Muscle layer of colon (tissue), 2 donors: ENCODE data around the gene TMEM139.
A peak's percentile ranks its signal among the peaks of the same experiment; 100 is the strongest.

Experiments
- H3K27ac ChIP-seq: one replicate; pipeline ENCODE4 v1.7.0; 2013; ENCODE audit warnings: low read depth, mild to moderate bottlenecking, low read length, moderate library complexity
- H3K27me3 ChIP-seq, 2 donors: one replicate each; pipeline ENCODE4 v1.7.0; 2013; ENCODE audit warnings: low read length in 2 of 2, mild to moderate bottlenecking in 2 of 2; ENCODE audit not compliant: insufficient read depth in 2 of 2, control insufficient read depth in 1 of 2
- H3K36me3 ChIP-seq: one replicate; pipeline ENCODE4 v1.7.0; 2013; ENCODE audit warnings: mild to moderate bottlenecking, low read length; ENCODE audit not compliant: insufficient read depth
- H3K4me1 ChIP-seq: one replicate; pipeline ENCODE4 v1.7.0; 2013; ENCODE audit warnings: mild to moderate bottlenecking, low read length; ENCODE audit not compliant: insufficient read depth
- H3K4me3 ChIP-seq, 2 donors: one replicate each; pipeline ENCODE4 v1.7.0; 2013; ENCODE audit warnings: low read length in 2 of 2, low read depth in 1 of 2, mild to moderate bottlenecking in 1 of 2, moderate library complexity in 1 of 2
- H3K9ac ChIP-seq: one replicate; pipeline ENCODE4 v1.7.0; 2013; ENCODE audit warnings: low read length
- H3K9me3 ChIP-seq: one replicate; pipeline ENCODE4 v1.7.0; 2013; ENCODE audit warnings: mild to moderate bottlenecking, low read length
- donor health status: abdominal sarcoma.
- donor health status: Adenocarcinoma of cecum.

Gene TMEM139

DNA sequence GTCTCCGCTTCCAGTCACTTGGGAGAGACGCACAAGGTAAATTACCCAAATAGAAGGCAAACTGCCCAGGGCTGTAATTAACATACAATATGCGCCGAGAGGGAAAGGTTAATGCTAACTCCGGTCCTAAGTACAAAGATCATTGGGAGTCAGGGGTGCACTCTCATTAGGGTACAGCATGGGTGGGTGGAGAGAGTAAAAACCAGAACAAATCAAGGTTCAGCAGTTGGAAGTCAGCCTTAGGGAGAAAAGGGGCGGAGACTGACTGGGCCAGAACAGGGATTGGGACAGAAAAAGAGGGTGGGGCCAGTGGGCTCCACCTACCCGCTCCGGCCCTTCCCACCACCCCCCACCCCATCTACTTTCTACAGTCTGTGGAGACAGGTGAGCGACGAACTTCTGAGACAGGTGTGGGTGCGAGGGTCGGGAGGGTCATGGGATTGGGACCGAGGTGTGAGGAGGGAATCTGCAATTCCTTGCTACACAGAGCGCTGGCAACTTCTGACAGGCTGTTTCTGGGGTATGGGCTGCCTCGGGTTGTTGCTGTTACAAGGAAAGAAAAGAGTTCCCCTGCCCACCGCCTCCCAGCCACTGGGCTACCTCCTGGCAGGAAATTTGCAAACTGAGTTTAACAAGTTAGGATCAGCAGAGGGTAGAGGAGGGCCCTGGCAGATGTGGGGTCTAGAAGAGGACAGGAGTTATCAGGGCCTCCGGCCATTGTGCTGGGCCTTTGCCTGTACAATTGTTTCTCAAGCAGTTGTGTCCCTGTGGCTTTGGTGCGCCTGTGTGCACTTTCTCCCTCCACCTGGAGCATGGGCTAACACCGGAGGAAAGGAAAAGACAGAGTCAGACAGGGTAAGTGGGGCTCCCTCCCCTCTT is at the start of gene TMEM139:
TMEM139 (plus strand) TSS at position 368 of the 879 bp plus-strand sequence. CDS start 1,000 bp downstream, outside the sequence.
- H3K9me3 ChIP-seq, result no peaks in the 10 kb centered on the region
- H3K4me3 ChIP-seq, result no peak within 1 kb of the TSS
- H3K9ac ChIP-seq, result no peak within 1 kb of the TSS
- H3K27me3 ChIP-seq, result no peaks in the 10 kb centered on the region
- no peak within 1 kb of the TSS for H3K27ac ChIP-seq
- peaks cover 16% of the 10 kb centered on the region for H3K4me1 ChIP-seq
- H3K36me3 ChIP-seq, result no peaks in the 10 kb centered on the region

DNA sequence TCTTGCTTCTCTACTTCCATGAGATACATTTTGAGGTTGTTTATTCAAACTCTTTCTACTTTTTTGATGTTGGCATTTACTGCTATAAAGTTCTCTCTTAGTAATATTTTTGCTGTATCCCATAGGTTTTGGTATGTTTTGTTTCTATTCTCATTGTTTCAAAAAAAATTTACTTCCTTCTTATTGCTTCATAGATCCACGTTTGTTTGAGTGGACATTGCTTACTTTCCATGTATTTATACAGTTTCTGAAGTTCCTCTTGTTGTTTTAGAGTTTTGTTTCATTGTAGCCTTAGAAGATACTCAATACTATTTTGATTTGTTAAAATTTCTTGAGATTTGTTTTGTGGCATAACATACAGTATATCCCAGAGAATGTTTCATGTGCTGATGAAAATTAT is 49.2 kb upstream of the TMEM139 start:
- H3K9ac ChIP-seq, result no peak overlapping the region
- H3K9me3 ChIP-seq, result no peaks in the 10 kb centered on the region
- H3K36me3 ChIP-seq, result no peaks in the 10 kb centered on the region
- H3K4me1 ChIP-seq, result no peaks in the 10 kb centered on the region
- no peak overlapping the region for H3K4me3 ChIP-seq
- H3K27ac ChIP-seq, result no peak overlapping the region
- no peaks in the 10 kb centered on the region for H3K27me3 ChIP-seq

DNA sequence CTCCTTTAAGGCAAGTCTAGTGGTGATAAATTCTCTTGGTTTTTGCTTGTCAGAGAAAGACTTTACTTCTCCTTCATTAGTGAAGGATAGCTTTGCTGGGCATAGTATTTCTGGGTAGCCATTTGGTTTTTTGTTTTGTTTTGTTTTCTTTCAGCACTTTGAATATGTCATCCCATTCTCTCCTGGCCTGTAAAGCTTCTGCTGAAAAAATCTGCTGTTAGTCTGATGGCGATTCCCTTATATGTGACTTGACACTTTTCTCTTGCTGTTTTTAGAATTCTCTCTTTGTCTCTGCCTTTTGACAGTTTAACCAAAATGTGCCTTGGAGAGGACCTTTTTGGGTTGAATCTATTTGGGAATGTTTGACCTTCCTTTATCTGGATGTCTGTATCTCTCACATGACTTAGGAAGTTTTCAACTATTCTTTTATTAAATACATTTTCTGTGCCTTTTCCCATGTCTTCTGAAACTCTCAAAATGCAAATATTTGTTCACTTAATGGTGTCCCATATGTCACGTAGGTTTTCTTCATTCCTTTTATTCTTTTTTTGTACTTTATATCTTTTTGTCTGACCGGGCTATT is 48.3 kb upstream of the TMEM139 start:
- Histone ChIP-seq H3K9ac (no peak overlapping the region), H3K4me3 (no peak overlapping the region), H3K4me1 (peaks cover 4% of the 10 kb centered on the region), H3K36me3 (no peaks in the 10 kb centered on the region), H3K9me3 (no peaks in the 10 kb centered on the region), H3K27me3 (no peaks in the 10 kb centered on the region), H3K27ac (no peak overlapping the region)

DNA sequence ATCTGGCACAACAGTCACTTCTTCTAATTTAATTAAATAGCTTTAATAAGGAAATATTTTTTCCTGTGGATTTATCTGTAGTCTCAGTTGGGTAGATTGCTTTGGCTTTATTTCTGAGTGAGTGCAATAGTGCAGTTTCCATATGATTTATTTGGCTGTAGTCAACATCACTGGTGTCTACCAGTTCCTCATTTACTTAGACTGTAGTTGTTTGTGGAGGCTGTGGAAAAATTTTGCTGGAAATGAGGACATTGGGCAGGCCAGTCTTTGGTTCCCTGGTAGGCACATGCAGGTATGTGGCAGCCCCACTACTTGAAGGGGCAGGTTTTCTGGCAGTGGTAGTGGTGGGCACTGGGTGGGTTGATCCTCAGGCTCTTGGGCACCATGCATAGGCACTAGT is 47.4 kb upstream of the TMEM139 start:
- no peak overlapping the region for H3K4me3 ChIP-seq
- H3K27ac ChIP-seq, result no peak overlapping the region
- no peaks in the 10 kb centered on the region for H3K27me3 ChIP-seq
- H3K9me3 ChIP-seq, result no peaks in the 10 kb centered on the region
- H3K9ac ChIP-seq, result no peak overlapping the region
- no peaks in the 10 kb centered on the region for H3K36me3 ChIP-seq
- H3K4me1 ChIP-seq, result peaks cover 4% of the 10 kb centered on the region

DNA sequence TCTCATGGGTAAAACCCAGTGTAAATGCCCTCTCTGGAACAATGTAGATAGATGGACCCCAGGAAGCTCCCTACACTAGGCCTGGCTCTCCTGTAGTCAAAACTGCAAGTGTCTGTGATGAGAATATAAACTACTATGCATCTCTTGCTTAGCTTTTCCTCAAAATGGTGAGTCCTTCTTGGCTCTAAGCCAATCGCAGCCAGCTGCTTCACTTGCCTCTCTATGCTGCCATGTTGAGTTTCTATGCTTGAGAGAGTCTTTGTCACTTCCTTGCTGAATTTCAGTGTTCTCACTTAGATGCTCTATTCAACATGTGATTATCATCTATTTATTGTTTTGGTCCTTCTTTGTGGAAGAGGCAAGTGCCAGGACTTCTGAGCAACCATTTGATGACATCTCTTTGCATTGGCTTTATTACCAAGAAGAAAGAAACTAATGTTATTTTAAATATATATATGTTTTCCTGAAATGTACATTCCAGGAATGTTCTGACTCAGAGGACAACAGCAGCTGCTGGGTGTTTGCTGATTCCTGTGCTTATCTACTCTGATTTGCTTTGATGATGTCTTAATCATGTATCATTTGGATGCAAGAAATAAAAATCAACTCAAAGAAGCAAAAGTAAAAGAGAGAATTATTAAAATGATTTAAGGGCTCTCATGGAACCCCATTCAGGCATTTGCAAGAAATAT is 46.3 kb upstream of the TMEM139 start:
- Histone ChIP-seq H3K36me3 (no peaks in the 10 kb centered on the region), H3K9me3 (no peaks in the 10 kb centered on the region), H3K27ac (no peak overlapping the region), H3K9ac (no peak overlapping the region), H3K27me3 (no peaks in the 10 kb centered on the region), H3K4me1 (peaks cover 4% of the 10 kb centered on the region), H3K4me3 (no peak overlapping the region)

DNA sequence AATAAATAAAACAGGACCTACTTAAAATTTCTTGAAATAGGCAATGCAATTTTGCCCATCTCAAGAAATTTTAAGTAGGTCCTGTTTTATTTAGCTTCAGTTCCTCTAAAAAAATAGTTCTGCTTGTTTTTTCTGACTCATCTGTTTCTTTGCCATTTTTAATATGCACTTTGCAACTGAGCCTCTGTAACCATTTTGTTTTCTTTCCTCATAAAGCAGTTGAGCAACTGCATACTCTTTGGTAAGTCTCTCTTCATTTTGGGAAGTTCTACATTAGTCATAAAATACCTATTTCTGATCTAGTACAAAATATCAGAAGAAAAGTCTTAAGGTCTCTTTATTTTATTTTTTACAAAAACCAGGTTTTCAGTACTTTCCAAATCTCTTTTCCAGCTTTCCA is 44.9 kb upstream of the TMEM139 start:
- H3K27ac ChIP-seq, result no peak overlapping the region
- H3K36me3 ChIP-seq, result no peaks in the 10 kb centered on the region
- H3K9me3 ChIP-seq, result no peaks in the 10 kb centered on the region
- H3K27me3 ChIP-seq, result no peaks in the 10 kb centered on the region
- H3K4me3 ChIP-seq, result no peak overlapping the region
- peak overlapping the region; percentile 13 for H3K9ac ChIP-seq
- H3K4me1 ChIP-seq, result peaks cover 4% of the 10 kb centered on the region

DNA sequence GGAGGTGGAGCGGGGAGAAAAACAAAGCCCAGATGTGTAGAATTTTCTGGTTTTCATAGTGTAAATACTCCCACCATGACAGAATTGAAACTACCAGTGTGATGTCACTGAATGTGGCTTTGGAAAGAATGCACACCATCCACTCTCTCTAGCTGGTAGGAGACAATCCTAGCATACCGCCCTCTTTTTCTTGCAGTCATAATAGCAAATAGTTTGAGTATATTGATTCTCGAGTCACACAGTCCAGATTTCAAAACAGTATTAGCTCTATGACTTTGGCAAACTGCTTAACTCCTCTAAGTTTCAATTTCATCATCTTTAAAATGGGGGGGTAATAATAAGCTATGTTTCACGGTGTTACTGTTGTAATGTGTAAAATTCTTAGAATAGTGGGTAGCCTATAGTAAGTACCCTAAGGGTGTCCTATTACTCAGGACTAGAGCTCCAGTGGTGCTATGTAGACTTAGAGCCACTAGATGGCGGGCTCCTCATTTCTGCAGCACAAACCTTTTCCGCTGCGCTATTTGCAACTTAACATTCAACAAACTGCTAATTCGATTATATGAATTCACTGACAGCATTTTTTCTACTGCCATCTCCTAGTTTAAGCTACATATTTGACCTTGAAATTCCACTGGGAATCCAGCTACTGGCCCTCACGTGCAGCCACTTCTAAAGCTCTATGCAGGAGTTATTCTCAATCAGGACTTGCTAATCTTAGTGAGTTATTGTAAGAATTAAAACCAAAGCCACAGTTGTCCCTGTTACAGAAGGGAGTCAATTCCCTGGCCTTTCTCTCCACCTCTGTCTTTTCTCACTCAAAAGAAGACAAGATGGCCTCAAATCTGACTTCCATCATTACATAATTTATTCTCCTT is 44.2 kb upstream of the TMEM139 start:
- peaks cover 4% of the 10 kb centered on the region for H3K4me1 ChIP-seq
- no peak overlapping the region for H3K27ac ChIP-seq
- peak overlapping the region; percentile 13 for H3K9ac ChIP-seq
- no peaks in the 10 kb centered on the region for H3K27me3 ChIP-seq
- no peak overlapping the region for H3K4me3 ChIP-seq
- no peaks in the 10 kb centered on the region for H3K9me3 ChIP-seq
- H3K36me3 ChIP-seq, result no peaks in the 10 kb centered on the region

DNA sequence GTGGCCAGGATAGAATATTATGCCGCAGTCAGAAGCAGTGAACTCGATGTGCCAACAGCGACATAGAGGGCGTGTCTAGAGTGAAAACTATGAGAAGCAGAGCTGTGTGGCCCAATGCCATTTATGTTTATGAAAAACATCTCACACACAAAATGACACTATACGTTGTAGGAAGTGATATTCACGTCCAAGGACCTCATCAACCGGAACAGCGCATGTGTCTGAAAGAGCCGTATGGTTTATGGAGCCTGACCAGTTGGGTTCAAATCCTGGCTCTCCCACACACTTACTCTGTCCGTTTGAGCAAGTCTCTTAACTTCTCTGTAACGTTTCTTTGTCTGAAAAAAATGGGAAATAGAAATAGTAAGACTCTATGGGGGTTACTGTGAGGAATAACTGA is 42.5 kb upstream of the TMEM139 start:
- H3K9me3 ChIP-seq, result no peaks in the 10 kb centered on the region
- H3K9ac ChIP-seq, result no peak overlapping the region
- H3K4me3 ChIP-seq, result no peak overlapping the region
- no peak overlapping the region for H3K27ac ChIP-seq
- H3K4me1 ChIP-seq, result peaks cover 4% of the 10 kb centered on the region
- H3K36me3 ChIP-seq, result no peaks in the 10 kb centered on the region
- H3K27me3 ChIP-seq, result no peaks in the 10 kb centered on the region

DNA sequence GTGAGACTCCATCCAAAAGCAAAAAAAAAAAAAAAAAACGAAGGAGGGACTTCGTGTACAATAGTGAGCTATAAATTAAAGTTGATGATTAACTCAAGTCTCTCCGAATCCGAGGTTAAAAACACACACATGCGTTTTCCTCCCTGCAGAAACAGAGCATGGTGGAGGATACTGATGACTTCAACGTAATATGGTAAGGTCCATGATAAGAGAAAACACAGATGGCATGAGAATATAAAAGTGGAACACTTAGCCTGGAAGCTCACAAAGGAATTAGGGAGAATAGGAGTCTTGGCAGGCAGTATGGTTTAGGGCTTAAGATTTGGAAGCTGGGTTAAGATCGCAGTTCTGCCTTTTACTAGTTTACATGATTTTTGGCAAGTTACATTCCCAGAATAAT is 41.6 kb upstream of the TMEM139 start:
- H3K9me3 ChIP-seq, result no peaks in the 10 kb centered on the region
- H3K4me3 ChIP-seq, result no peak overlapping the region
- H3K36me3 ChIP-seq, result no peaks in the 10 kb centered on the region
- H3K27me3 ChIP-seq, result no peaks in the 10 kb centered on the region
- no peak overlapping the region for H3K27ac ChIP-seq
- H3K4me1 ChIP-seq, result peaks cover 4% of the 10 kb centered on the region
- H3K9ac ChIP-seq, result no peak overlapping the region

DNA sequence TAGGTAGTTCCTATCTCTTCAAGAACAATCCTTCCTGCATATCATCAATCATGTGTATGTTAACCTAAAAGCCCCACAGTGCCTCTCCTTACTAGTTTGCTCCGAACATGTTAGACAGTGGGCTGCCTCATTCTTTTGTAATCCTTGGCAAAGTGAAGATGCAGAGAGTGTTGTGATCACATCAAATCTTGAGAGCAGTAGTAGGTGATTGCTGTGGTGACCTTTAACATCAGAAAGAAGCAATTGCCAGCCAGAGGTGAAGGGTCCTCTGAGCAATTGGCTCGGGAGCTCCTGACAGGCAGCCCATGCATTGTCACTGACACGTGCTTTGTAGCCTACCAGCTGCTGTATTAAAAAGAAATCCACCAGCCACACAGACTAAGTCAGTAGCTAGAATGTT is 41.1 kb upstream of the TMEM139 start:
- H3K9ac ChIP-seq, result no peak overlapping the region

DNA sequence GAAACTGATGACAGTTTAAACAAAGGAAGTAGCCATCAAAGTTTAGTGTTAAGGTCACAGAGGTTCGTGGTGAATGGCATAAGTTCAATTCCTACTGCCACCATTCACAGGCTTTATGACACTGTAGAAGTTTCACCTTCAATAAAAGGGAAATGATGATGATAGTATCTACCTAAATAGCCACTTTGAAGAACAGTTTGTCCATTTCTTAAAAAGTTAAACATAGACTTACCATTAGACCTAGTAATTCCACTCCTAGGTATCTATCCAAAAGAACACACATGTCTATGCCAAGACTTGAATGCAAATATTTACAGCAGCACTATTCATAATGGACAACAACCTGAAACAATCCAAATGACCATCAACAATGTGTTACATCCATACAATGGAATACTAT is 40.4 kb upstream of the TMEM139 start:
- H3K36me3 ChIP-seq, result no peaks in the 10 kb centered on the region
- H3K9ac ChIP-seq, result no peak overlapping the region
- no peaks in the 10 kb centered on the region for H3K9me3 ChIP-seq
- H3K4me3 ChIP-seq, result no peak overlapping the region
- H3K27ac ChIP-seq, result no peak overlapping the region
- H3K4me1 ChIP-seq, result peaks cover 4% of the 10 kb centered on the region
- H3K27me3 ChIP-seq, result no peaks in the 10 kb centered on the region

More for the DNA sequence above, 41.1 kb upstream of the TMEM139 start:
- H3K9me3 ChIP-seq, result no peaks in the 10 kb centered on the region
- H3K36me3 ChIP-seq, result no peaks in the 10 kb centered on the region
- H3K27ac ChIP-seq, result no peak overlapping the region
- H3K4me3 ChIP-seq, result no peak overlapping the region
- H3K4me1 ChIP-seq, result peaks cover 4% of the 10 kb centered on the region
- no peaks in the 10 kb centered on the region for H3K27me3 ChIP-seq
